HEK293T (cell line): ENCODE results near the gene ERC2.

Experiments
- CTCF ChIA-PET: fragments of 350-600 bp; formaldehyde crosslinking; extraction: SDS; loops from one replicate; lab custom pipeline; 2021; ENCODE audit warnings: antibody characterized with exemption, inconsistent platforms; lab: Yijun Ruan, JAX
- POLR2A ChIA-PET: fragments of 350-600 bp; formaldehyde crosslinking; extraction: SDS; loops from one replicate; lab custom pipeline; 2020; ENCODE audit warnings: antibody characterized with exemption, inconsistent platforms; lab: Yijun Ruan, JAX
- DNase-seq: peaks from one replicate; pipeline ENCODE4 v3.0.0; 2012; ENCODE audit warnings: mixed read lengths; ENCODE audit errors: extremely low spot score
- ARNT ChIP-seq: fragments of 450-650 bp; IDR thresholded peaks from 2 replicates; pipeline ENCODE4 v1.6.1; 2017; ENCODE audit warnings: mild to moderate bottlenecking
- BHLHE40 ChIP-seq: fragments of 450-650 bp; IDR thresholded peaks from 2 replicates; pipeline ENCODE4 v1.6.1; 2016; ENCODE audit warnings: mild to moderate bottlenecking, moderate library complexity, borderline replicate concordance
- CTBP1 ChIP-seq: fragments of 450-650 bp; IDR thresholded peaks from 2 replicates; pipeline ENCODE4 v1.6.1; 2016; ENCODE audit warnings: borderline replicate concordance
- ELF4 ChIP-seq: fragments of 450-650 bp; IDR thresholded peaks from 2 replicates; pipeline ENCODE4 v1.6.1; 2017; ENCODE audit warnings: antibody characterized with exemption
- FOXA1 ChIP-seq: fragments of 450-650 bp; IDR thresholded peaks from 2 replicates; pipeline ENCODE4 v1.6.1; 2016; ENCODE audit warnings: mild to moderate bottlenecking
- FOXK2 ChIP-seq: fragments of 450-650 bp; IDR thresholded peaks from 2 replicates; pipeline ENCODE4 v1.6.1; 2016; ENCODE audit warnings: mild to moderate bottlenecking
- FOXM1 ChIP-seq: fragments of 450-650 bp; IDR thresholded peaks from 2 replicates; pipeline ENCODE4 v1.6.1; 2017; ENCODE audit warnings: mild to moderate bottlenecking, borderline replicate concordance
- HDGF ChIP-seq: fragments of 450-650 bp; IDR thresholded peaks from 2 replicates; pipeline ENCODE4 v1.6.1; 2017; ENCODE audit warnings: antibody characterized with exemption, borderline replicate concordance
- L3MBTL2 ChIP-seq: fragments of 450-650 bp; conservative IDR thresholded peaks from 2 replicates; pipeline ENCODE4 v1.6.1; 2016; ENCODE audit warnings: mild to moderate bottlenecking
- LEF1 ChIP-seq: fragments of 450-650 bp; IDR thresholded peaks from 2 replicates; pipeline ENCODE4 v1.6.1; 2017; ENCODE audit warnings: mild to moderate bottlenecking, borderline replicate concordance
- NFRKB ChIP-seq: fragments of 450-650 bp; IDR thresholded peaks from 2 replicates; pipeline ENCODE4 v1.6.1; 2016; ENCODE audit warnings: mild to moderate bottlenecking, moderate library complexity
- SP1 ChIP-seq: fragments of 450-650 bp; IDR thresholded peaks from 2 replicates; pipeline ENCODE4 v1.6.1; 2017
- SUZ12 ChIP-seq: fragments of 450-650 bp; IDR thresholded peaks from 2 replicates; pipeline ENCODE4 v1.6.1; 2016; ENCODE audit warnings: mild to moderate bottlenecking
- TARDBP ChIP-seq: fragments of 450-650 bp; IDR thresholded peaks from 2 replicates; pipeline ENCODE4 v1.6.1; 2016
- ZNF384 ChIP-seq: fragments of 450-650 bp; IDR thresholded peaks from 2 replicates; pipeline ENCODE4 v1.6.1; 2016
- TF ChIP-seq, protein P1 (sequence below): fragments of 450-650 bp; IDR thresholded peaks from 2 replicates; pipeline ENCODE4 v1.6.1; 2016

Gene ERC2

GRCh38 chr3:55709411-55710012 lies 758.8 kb downstream of the ERC2 start:
- no peak for TF ChIP-seq SP1
- TF ChIP-seq, protein P1, sequence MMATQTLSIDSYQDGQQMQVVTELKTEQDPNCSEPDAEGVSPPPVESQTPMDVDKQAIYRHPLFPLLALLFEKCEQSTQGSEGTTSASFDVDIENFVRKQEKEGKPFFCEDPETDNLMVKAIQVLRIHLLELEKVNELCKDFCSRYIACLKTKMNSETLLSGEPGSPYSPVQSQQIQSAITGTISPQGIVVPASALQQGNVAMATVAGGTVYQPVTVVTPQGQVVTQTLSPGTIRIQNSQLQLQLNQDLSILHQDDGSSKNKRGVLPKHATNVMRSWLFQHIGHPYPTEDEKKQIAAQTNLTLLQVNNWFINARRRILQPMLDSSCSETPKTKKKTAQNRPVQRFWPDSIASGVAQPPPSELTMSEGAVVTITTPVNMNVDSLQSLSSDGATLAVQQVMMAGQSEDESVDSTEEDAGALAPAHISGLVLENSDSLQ, result no peak
- POLR2A ChIA-PET, result no interaction called here
- CTCF ChIA-PET, result no interaction called here
- no peak for DNase-seq

- TF ChIP-seq FOXM1 (no peak), FOXA1 (no peak), TARDBP (no peak), LEF1 (no peak), L3MBTL2 (no peak), SP1 (no peak), ZNF384 (no peak), ELF4 (no peak), ARNT (no peak), NFRKB (no peak), CTBP1 (no peak), BHLHE40 (no peak), FOXK2 (no peak), SUZ12 (no peak), HDGF (no peak)
- TF ChIP-seq, protein P1, result no peak
- POLR2A ChIA-PET, result no interaction called here
- CTCF ChIA-PET, result no interaction called here
- DNase-seq, result no peak
These were observed 759.3 kb downstream of the ERC2 start for GRCh38 chr3:55708921-55709320.

GRCh38 chr3:55708242-55708641 lies 760.0 kb downstream of the ERC2 start:
- TF ChIP-seq SUZ12 (no peak), ARNT (no peak), ELF4 (no peak), BHLHE40 (no peak), SP1 (no peak), LEF1 (no peak)
- TF ChIP-seq, protein P1, result peak; percentile 55
- ChIA-PET POLR2A (interaction anchor here (1.0 kb wide), 2 partner anchors 8 to 221 kb away, joined by 3 read pairs; partner anchors contain the start of gene WNT5A), CTCF (interaction anchor here (1.4 kb wide), 1 partner anchor 11 kb away, joined by 5 read pairs; no protein-coding TSS in a partner anchor)
- no peak for DNase-seq

DNA sequence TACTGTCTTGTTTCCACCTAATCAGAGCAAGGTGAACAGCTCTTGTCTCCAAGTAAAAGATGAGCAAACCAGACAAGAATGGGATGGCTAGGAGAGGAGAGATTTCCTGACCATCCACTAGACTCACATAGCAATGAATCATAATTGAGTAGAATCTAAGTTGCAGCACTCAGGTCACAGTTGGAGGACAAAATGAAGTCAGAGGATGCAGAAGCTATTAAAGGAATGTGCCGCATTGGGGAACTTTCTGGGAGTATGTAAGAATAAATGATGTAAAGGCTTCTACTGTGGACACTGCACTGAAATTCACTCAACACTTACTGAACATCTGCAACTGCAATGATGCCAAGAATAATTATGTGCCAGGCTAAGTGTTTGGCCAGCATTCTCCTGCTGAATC lies 763.7 kb downstream of the ERC2 start:
- DNase-seq, result no peak
- ChIA-PET CTCF (interaction anchor here (0.7 kb wide), 1 partner anchor 38 kb away, joined by 3 read pairs; no protein-coding TSS in a partner anchor), POLR2A (no interaction called here)
- TF ChIP-seq ELF4, result no peak
- no peak for TF ChIP-seq SP1
- TF ChIP-seq ARNT, result no peak
- TF ChIP-seq SUZ12, result no peak
- no peak for TF ChIP-seq L3MBTL2
- no peak for TF ChIP-seq NFRKB
- TF ChIP-seq ZNF384, result no peak
- TF ChIP-seq, protein P1, result no peak
- no peak for TF ChIP-seq CTBP1
- no peak for TF ChIP-seq HDGF
- TF ChIP-seq BHLHE40, result no peak
- no peak for TF ChIP-seq FOXK2
- TF ChIP-seq FOXA1, result no peak
- no peak for TF ChIP-seq TARDBP

GRCh38 chr3:55702822-55703221 lies 765.4 kb downstream of the ERC2 start:
- no peak for DNase-seq
- POLR2A ChIA-PET, result no interaction called here
- TF ChIP-seq LEF1, result no peak
- no peak for TF ChIP-seq SP1
- no peak for TF ChIP-seq TARDBP
- TF ChIP-seq SUZ12, result no peak
- no peak for TF ChIP-seq FOXK2
- TF ChIP-seq ARNT, result no peak
- TF ChIP-seq ZNF384, result no peak
- TF ChIP-seq ELF4, result no peak
- TF ChIP-seq NFRKB, result no peak
- no peak for TF ChIP-seq CTBP1
- TF ChIP-seq, protein P1, result no peak
- TF ChIP-seq BHLHE40, result no peak
- no peak for TF ChIP-seq HDGF
- no peak for TF ChIP-seq FOXM1
- no peak for TF ChIP-seq FOXA1
- TF ChIP-seq L3MBTL2, result no peak
- CTCF ChIA-PET, result no interaction called here
